ENCODE data around the gene REN.

DNA sequence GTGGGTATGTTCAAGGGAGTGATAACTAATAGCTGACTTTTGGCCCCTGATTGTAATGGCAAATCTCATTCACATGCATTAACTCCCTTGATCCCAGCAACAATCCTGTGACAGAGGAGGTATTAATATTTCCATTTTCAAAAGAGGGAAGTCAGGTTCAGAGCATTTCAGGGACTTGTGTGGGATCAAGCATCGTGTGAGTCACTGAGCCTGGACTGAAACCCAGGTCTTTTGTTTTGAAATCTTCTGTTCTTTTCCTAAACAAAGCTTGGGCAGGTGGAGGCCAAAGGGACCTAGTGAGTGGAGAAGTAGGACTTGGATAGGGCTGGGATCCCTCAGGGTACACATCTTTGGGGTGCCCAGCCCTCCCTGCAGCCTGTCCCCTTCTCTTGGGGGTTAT lies 52.2 kb downstream of the REN start:
- TF ChIP-seq, protein P1, sequence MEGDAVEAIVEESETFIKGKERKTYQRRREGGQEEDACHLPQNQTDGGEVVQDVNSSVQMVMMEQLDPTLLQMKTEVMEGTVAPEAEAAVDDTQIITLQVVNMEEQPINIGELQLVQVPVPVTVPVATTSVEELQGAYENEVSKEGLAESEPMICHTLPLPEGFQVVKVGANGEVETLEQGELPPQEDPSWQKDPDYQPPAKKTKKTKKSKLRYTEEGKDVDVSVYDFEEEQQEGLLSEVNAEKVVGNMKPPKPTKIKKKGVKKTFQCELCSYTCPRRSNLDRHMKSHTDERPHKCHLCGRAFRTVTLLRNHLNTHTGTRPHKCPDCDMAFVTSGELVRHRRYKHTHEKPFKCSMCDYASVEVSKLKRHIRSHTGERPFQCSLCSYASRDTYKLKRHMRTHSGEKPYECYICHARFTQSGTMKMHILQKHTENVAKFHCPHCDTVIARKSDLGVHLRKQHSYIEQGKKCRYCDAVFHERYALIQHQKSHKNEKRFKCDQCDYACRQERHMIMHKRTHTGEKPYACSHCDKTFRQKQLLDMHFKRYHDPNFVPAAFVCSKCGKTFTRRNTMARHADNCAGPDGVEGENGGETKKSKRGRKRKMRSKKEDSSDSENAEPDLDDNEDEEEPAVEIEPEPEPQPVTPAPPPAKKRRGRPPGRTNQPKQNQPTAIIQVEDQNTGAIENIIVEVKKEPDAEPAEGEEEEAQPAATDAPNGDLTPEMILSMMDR (IDR thresholded peaks at IDR 0.05 in 2 of 3, conservative IDR thresholded peaks at IDR 0.05 in 1 of 3; ENCODE audit: insufficient read depth in 2 of 3, low read depth in 1 of 3, low read length in 3 of 3), result no peak
- TF ChIP-seq, protein P2, sequence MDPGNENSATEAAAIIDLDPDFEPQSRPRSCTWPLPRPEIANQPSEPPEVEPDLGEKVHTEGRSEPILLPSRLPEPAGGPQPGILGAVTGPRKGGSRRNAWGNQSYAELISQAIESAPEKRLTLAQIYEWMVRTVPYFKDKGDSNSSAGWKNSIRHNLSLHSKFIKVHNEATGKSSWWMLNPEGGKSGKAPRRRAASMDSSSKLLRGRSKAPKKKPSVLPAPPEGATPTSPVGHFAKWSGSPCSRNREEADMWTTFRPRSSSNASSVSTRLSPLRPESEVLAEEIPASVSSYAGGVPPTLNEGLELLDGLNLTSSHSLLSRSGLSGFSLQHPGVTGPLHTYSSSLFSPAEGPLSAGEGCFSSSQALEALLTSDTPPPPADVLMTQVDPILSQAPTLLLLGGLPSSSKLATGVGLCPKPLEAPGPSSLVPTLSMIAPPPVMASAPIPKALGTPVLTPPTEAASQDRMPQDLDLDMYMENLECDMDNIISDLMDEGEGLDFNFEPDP (CRISPR knock-in tag; IDR thresholded peaks at IDR 0.05), result no peak
- TF ChIP-seq CHD2 (IDR thresholded peaks at IDR 0.05; ENCODE audit: low read depth, low read length), result no peak
- no peak for TF ChIP-seq DIDO1 (tag; IDR thresholded peaks at IDR 0.05; ENCODE audit: low read depth)
- TF ChIP-seq NEUROD1 (IDR thresholded peaks at IDR 0.05; ENCODE audit: borderline replicate concordance, low read depth, low read length, partially characterized antibody), result no peak
- no peak for TF ChIP-seq CBX2 (IDR thresholded peaks at IDR 0.05; ENCODE audit: insufficient read depth, low read length, poor library complexity, severe bottlenecking)
- TF ChIP-seq FOXK1 (CRISPR knock-in tag; IDR thresholded peaks at IDR 0.05; ENCODE audit: borderline replicate concordance), result no peak

Data from K562 (cell line).